ENCODE measurements around the gene BOLA3. TPM values are rescaled to one million over a fixed set of nuclear protein-coding genes. Genes with fewer than 3 reads are reported as not detected.

BOLA3 gene
- total and polyA plus RNA-seq, 2 of the 4 experiments (the other 2 are of a cell fraction): 13.3 to 39.5 TPM

DNA sequence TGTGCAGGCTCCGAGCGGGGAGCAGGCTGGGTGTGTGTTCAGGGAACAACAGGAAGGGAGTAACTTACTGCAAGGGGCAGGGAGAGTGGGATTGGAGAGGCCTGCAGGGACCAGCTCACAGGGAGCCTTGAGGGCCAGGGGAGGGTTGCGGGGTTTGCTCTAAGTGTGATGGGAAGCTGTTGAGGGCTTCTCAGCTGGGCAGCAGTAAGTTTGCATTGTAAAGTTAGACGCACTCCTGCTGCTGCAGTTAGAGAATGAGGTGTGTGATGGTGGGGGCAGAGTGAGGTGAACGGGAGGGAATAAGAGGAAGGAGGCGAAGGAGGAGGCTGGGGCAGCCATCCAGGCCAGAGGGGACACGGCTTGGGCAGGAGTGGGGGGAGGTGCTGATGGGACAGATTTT lies 53.4 kb downstream of the BOLA3 start:
- Histone ChIP-seq H2AK9ac (replicated peaks; ENCODE audit: low read depth, low read length, poor library complexity) (no peak overlapping the region), H2BK15ac (ENCODE audit: low read depth, low read length) (no peak overlapping the region), H3K9me3 (ENCODE audit: control insufficient read depth, insufficient read depth, low read length) (no peaks in the 10 kb centered on the region), H3K4me3 (ENCODE audit: insufficient read depth, low read depth, low read length) (no peak overlapping the region), H3K23ac (ENCODE audit: low read depth, low read length) (no peak overlapping the region), H3K4ac (ENCODE audit: low read depth, low read length) (no peak overlapping the region), H2BK120ac (ENCODE audit: low read depth, low read length) (no peak overlapping the region), H3K27ac (ENCODE audit: insufficient read depth, low read length) (no peak overlapping the region), H4K5ac (ENCODE audit: low read depth, low read length) (no peak overlapping the region), H3K56ac (ENCODE audit: extremely low read depth, insufficient read depth, low read length) (no peak overlapping the region), H4K8ac (ENCODE audit: low read depth in 2 of 2, low read length in 2 of 2) (no peak overlapping the region), H3K79me1 (ENCODE audit: low read depth in 1 of 2, low read length in 2 of 2) (peaks cover 0 to 3% of the 10 kb centered on the region in 2 experiments; a peak in 2 of 4 replicates), H3K9ac (ENCODE audit: low read depth, low read length) (no peak overlapping the region), H2AFZ (replicated peaks; ENCODE audit: low read length, poor library complexity) (no peak overlapping the region), H3K9me1 (ENCODE audit: insufficient read depth, low read length) (no peaks in the 10 kb centered on the region), H3K4me1 (ENCODE audit: control insufficient read depth, insufficient read depth, low read length) (no peaks in the 10 kb centered on the region), H2BK20ac (ENCODE audit: low read depth, low read length) (no peak overlapping the region), H3K18ac (ENCODE audit: low read depth, low read length) (no peak overlapping the region), H4K91ac (ENCODE audit: insufficient read depth, low read depth, low read length) (no peak overlapping the region), H2BK5ac (ENCODE audit: low read depth, low read length, poor library complexity, severe bottlenecking) (no peak overlapping the region), H3K36me3 (ENCODE audit: control insufficient read depth, insufficient read depth, low read length) (peaks cover 52% of the 10 kb centered on the region), H2AK5ac (ENCODE audit: low read depth, low read length) (no peak overlapping the region), H3K27me3 (ENCODE audit: control insufficient read depth, insufficient read depth, low read length) (no peaks in the 10 kb centered on the region), H3K4me2 (ENCODE audit: low read depth, low read length) (no peak overlapping the region), H4K20me1 (ENCODE audit: insufficient read depth, low read length) (no peaks in the 10 kb centered on the region), H3K14ac (replicated peaks; ENCODE audit: low read depth, low read length) (no peak overlapping the region)
- intact Hi-C loops (cut with micrococcal nuclease): no loop called here
- in situ Hi-C loops (cut with MboI; ENCODE audit: low sequenced_read_pairs): no loop called here
- DNase-seq (no peak), ATAC-seq (ENCODE audit: low read depth) (no peak)
- dilution Hi-C loops (cut with HindIII; ENCODE audit: low sequenced_read_pairs, unreplicated experiment): no loop called here
- ChIA-PET POLR2A (ENCODE audit: unreplicated experiment) (no interaction called here), CTCF (no interaction called here)
- TF ChIP-seq CHD1 (IDR thresholded peaks at IDR 0.05; ENCODE audit: low read depth, low read length) (no peak), MAZ (IDR thresholded peaks at IDR 0.05; ENCODE audit: borderline replicate concordance, low read depth, low read length) (no peak), POLR2A (IDR thresholded peaks at IDR 0.05; ENCODE audit: low read depth, low read length) (no peak), NFE2L2 (IDR thresholded peaks at IDR 0.05; ENCODE audit: low read depth, low read length) (no peak), RAD21 (IDR thresholded peaks at IDR 0.05; ENCODE audit: low read length) (no peak)
- TF ChIP-seq, protein P1, sequence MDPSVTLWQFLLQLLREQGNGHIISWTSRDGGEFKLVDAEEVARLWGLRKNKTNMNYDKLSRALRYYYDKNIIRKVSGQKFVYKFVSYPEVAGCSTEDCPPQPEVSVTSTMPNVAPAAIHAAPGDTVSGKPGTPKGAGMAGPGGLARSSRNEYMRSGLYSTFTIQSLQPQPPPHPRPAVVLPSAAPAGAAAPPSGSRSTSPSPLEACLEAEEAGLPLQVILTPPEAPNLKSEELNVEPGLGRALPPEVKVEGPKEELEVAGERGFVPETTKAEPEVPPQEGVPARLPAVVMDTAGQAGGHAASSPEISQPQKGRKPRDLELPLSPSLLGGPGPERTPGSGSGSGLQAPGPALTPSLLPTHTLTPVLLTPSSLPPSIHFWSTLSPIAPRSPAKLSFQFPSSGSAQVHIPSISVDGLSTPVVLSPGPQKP (IDR thresholded peaks at IDR 0.05; ENCODE audit: borderline replicate concordance, low read depth, low read length): no peak
- TF ChIP-seq, protein P2, sequence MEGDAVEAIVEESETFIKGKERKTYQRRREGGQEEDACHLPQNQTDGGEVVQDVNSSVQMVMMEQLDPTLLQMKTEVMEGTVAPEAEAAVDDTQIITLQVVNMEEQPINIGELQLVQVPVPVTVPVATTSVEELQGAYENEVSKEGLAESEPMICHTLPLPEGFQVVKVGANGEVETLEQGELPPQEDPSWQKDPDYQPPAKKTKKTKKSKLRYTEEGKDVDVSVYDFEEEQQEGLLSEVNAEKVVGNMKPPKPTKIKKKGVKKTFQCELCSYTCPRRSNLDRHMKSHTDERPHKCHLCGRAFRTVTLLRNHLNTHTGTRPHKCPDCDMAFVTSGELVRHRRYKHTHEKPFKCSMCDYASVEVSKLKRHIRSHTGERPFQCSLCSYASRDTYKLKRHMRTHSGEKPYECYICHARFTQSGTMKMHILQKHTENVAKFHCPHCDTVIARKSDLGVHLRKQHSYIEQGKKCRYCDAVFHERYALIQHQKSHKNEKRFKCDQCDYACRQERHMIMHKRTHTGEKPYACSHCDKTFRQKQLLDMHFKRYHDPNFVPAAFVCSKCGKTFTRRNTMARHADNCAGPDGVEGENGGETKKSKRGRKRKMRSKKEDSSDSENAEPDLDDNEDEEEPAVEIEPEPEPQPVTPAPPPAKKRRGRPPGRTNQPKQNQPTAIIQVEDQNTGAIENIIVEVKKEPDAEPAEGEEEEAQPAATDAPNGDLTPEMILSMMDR (conservative IDR thresholded peaks at IDR 0.05; ENCODE audit: low read depth, low read length): no peak
- TF ChIP-seq, protein P3, sequence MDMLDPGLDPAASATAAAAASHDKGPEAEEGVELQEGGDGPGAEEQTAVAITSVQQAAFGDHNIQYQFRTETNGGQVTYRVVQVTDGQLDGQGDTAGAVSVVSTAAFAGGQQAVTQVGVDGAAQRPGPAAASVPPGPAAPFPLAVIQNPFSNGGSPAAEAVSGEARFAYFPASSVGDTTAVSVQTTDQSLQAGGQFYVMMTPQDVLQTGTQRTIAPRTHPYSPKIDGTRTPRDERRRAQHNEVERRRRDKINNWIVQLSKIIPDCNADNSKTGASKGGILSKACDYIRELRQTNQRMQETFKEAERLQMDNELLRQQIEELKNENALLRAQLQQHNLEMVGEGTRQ (IDR thresholded peaks at IDR 0.05; ENCODE audit: low read depth, low read length): no peak
- no TSS peak for BruUV-seq (replicated peaks)
- 73% methylated on average over 4 of the region's 7 CpGs; no CpG with 5 or more reads in 1 of the 2 experiments for WGBS, 2 experiments (ENCODE audit: extremely low coverage in 2 of 2, insufficient read length in 1 of 2)
